ENCODE measurements around the gene NUTM2D. TPM values are rescaled to one million over a fixed set of nuclear protein-coding genes. Genes with fewer than 3 reads are reported as not detected.
"Not testable (repeated sequence)": the region's sequence is repeated elsewhere in the genome, so short reads cannot be mapped to it uniquely, and the experiment has no call there.

The NUTM2D gene
- total RNA-seq, 1 experiment from 2014 or later: 1.1 TPM

GRCh38 chr10:87369514-87370112, 12.1 kb downstream of the NUTM2D start:
- DNase-seq (ENCODE audit: low spot score): not testable (repeated sequence)

DNA sequence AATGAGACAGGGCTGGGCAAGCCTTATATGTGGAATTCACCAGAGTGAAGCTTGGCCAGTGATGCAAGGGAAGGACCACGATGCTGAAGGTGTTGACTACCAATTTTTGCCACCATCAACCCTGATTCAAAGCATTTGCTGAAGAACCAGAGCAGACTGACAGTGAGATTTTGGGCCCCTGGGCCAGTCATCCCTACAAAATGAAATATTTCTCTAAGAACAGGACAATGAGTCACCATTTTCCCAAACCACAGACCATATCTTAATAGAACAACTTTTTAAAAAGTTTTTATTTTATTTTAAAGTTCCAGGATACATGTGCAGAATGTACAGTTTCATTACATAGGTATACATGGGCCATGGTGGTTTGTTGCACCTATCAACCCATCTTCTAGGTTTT, 16.5 kb downstream of the NUTM2D start:
- DNase-seq (ENCODE audit: low spot score): not testable (repeated sequence)

- not testable (repeated sequence) for DNase-seq (ENCODE audit: low spot score)
These were observed 21.6 kb downstream of the NUTM2D start for GRCh38 chr10:87379115-87379514.

DNA sequence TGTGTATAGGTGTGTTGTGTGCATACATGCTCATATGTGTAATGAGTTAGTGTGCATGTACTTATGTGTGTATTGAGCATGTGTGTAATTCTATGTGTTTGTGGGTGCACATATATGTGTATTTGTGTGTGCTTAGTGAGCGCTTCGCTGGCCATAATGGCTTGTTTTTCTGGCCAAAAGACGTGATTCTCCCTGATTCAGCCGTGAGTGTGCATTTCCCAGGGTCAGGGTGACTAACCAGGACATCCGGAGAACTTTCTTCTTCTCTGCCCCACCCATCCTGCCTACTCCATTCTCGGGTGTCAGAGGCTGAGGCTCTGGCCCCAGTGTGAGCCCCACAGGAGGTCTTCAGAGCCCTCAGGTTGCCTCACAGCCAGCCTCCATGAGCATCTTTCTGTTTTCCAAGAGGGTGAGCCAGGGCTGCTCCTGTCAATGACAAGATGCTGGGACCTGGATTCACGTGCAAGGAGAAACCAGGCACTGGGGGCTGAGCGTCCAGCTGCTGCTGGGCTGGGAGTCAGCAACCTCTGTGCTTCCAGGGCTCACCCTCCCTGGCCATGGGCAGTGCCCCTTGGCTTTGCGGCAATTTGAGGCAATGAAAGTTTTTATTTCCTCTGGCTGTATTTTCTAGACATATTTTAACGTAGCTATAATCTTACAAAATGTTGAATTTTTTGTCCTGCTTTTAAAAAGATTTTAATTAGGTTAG, 25.8 kb downstream of the NUTM2D start:
- DNase-seq (ENCODE audit: low spot score): not testable (repeated sequence)

DNA sequence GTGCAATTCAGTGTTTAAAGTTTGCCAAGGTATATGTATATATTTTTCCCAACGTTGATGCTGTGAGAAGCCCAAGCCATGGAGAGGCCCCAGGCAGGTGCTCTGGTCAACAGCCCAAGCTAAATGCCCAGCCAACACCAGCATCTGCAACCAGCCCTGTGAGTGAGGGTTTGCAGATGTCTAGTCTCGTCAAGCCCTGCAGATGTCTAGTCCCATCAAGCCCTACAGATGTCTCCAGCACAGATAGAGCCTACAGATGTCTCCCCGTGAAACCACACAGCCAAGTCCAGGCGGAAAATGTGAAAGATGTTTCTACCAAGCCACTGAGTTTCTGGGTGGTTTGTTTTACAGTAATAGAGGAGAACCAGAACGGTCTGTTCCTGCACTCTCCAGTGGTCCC, 26.7 kb downstream of the NUTM2D start:
- DNase-seq (ENCODE audit: low spot score): not testable (repeated sequence)

- DNase-seq (ENCODE audit: low spot score): not testable (repeated sequence)
These were observed 28.3 kb downstream of the NUTM2D start for GRCh38 chr10:87385762-87386360.

- not testable (repeated sequence) for DNase-seq (ENCODE audit: low spot score)
These were observed 33.8 kb downstream of the NUTM2D start for GRCh38 chr10:87391360-87391759.

GRCh38 chr10:87396206-87396605, 38.7 kb downstream of the NUTM2D start:
- not testable (repeated sequence) for DNase-seq (ENCODE audit: low spot score)

GRCh38 chr10:87398436-87398835, 40.9 kb downstream of the NUTM2D start:
- DNase-seq (ENCODE audit: low spot score): not testable (repeated sequence)

DNA sequence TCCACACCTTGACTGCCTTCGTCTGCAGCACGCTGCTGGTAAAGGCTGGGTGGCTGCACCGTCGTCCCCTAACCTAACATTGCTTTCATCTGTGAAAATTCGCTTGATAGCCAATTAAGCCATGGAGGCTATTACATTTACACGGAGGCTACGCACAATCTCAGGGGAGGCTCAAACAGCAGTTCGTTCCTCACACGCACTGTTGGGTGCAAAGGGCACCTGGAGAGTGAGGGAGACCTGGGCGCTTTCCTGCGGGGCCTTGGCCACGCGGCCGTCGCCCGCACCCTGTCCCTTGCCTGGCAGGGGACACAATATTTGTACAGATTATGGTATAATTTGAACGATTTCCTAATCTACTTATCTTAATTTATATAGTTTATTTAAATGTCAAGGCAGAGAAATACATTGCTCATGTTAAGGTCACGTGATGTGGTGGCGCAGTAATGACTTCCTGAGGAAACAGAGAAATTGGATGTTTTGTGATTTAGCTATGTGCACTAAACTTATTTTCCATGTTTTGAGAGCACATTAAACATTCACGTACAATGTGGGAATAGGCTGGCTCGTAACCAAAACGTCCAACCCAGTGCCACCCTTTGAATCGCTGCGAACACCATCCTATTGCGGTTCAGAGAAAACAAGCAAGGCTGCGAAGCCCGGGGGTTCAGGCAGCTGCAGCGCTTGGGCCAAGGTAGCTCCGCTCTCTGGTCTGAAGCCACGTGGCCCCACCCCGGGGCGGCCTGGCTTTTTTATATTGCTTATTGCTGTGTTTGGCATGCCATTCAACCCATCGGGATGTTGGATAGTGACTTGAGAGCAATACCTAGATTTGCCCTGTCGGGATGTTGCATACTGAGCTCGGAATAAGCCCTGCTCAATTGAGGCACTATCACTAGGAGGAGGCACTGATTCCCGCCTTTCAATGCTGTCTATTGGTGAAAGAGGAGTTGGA, 50.2 kb downstream of the NUTM2D start:
- DNase-seq (ENCODE audit: low spot score): not testable (repeated sequence)

GRCh38 chr10:87413921-87414320, 56.4 kb downstream of the NUTM2D start:
- DNase-seq (ENCODE audit: low spot score): not testable (repeated sequence)

Small RNAs within 50 kb of the gene (small RNA-seq; reads per million reads assigned to genes)
- gene AL355334.1: not detected

Other genes with a start within 250 kb of the NUTM2D start
- 0.21 TPM in 1 of 2 replicates, not detected in the other for gene NUTM2A, start 132.3 kb upstream of the NUTM2D start, total RNA-seq (2014; rRNA removed; shearing (Covaris generic))
- gene MINPP1, start 147.1 kb downstream of the NUTM2D start, total RNA-seq (2014; rRNA removed; shearing (Covaris generic)): 20.2 and 22.5 TPM in 2 replicates

Measured in HT-29 (cell line).